Duodenal mucosa (tissue), 2 donors: ENCODE results near the gene UNC5B.
"Not testable (repeated sequence)": the region's sequence is repeated elsewhere in the genome, so short reads cannot be mapped to it uniquely, and the experiment has no call there.

Experiments
- H3K27ac ChIP-seq: one replicate; pipeline ENCODE4 v1.7.0; 2013; ENCODE audit warnings: low read depth, low read length
- H3K27me3 ChIP-seq, 2 donors: one replicate each; pipeline ENCODE4 v1.7.0; 2013; ENCODE audit warnings: low read length in 2 of 2, control low read depth in 1 of 2; ENCODE audit not compliant: insufficient read depth in 2 of 2, control insufficient read depth in 1 of 2
- H3K36me3 ChIP-seq, 2 donors: one replicate each; pipeline ENCODE4 v1.7.0; 2013; ENCODE audit warnings: low read length in 2 of 2, control low read depth in 1 of 2; ENCODE audit not compliant: insufficient read depth in 2 of 2, control insufficient read depth in 1 of 2
- H3K4me1 ChIP-seq, 2 donors: one replicate each; pipeline ENCODE4 v1.7.0; 2013; ENCODE audit warnings: low read length in 2 of 2, control low read depth in 1 of 2; ENCODE audit not compliant: insufficient read depth in 2 of 2, control insufficient read depth in 1 of 2
- H3K4me3 ChIP-seq, 2 donors: one replicate each; pipeline ENCODE4 v1.7.0; 2013; ENCODE audit warnings: low read length in 2 of 2, low read depth in 1 of 2
- H3K9ac ChIP-seq, 2 donors: one replicate each; pipeline ENCODE4 v1.7.0; 2013; ENCODE audit warnings: low read length in 2 of 2, low read depth in 1 of 2
- H3K9me3 ChIP-seq, 2 donors: one replicate each; pipeline ENCODE4 v1.7.0; 2013; ENCODE audit warnings: low read length in 2 of 2, control low read depth in 1 of 2; ENCODE audit not compliant: control insufficient read depth in 1 of 2

The UNC5B gene

GRCh38 chr10:71295641-71296040 is 83.3 kb downstream of the UNC5B start:
- Histone ChIP-seq H3K9me3 (no peaks in the 10 kb centered on the region), H3K27ac (no peak overlapping the region), H3K27me3 (no peaks in the 10 kb centered on the region), H3K36me3 (peaks cover 0 to 8% of the 10 kb centered on the region in 2 donors), H3K9ac (no peak overlapping the region), H3K4me1 (peaks cover under 1 to 5% of the 10 kb centered on the region in 2 donors), H3K4me3 (no peak overlapping the region)

GRCh38 chr10:71296086-71296485 is 83.7 kb downstream of the UNC5B start:
- Histone ChIP-seq H3K36me3 (peaks cover 0 to 8% of the 10 kb centered on the region in 2 donors), H3K27ac (no peak overlapping the region), H3K9me3 (no peaks in the 10 kb centered on the region), H3K4me1 (peaks cover 0 to 5% of the 10 kb centered on the region in 2 donors), H3K4me3 (no peak overlapping the region), H3K27me3 (no peaks in the 10 kb centered on the region), H3K9ac (no peak overlapping the region)

GRCh38 chr10:71296811-71297210 is 84.4 kb downstream of the UNC5B start:
- H3K9ac ChIP-seq, result not testable (repeated sequence)

GRCh38 chr10:71297343-71297742 is 85.0 kb downstream of the UNC5B start:
- Histone ChIP-seq H3K4me3 (no peak overlapping the region), H3K36me3 (peaks cover 0 to 6% of the 10 kb centered on the region in 2 donors), H3K27ac (no peak overlapping the region), H3K9me3 (no peaks in the 10 kb centered on the region), H3K27me3 (no peaks in the 10 kb centered on the region), H3K9ac (no peak overlapping the region), H3K4me1 (peaks cover 0 to 5% of the 10 kb centered on the region in 2 donors)

More at GRCh38 chr10:71296811-71297210, 84.4 kb downstream of the UNC5B start:
- not testable (repeated sequence) for H3K4me1 ChIP-seq, H3K9me3 ChIP-seq, H3K27me3 ChIP-seq, H3K36me3 ChIP-seq, H3K27ac ChIP-seq, H3K4me3 ChIP-seq

GRCh38 chr10:71299071-71299785 is 86.9 kb downstream of the UNC5B start:
- Histone ChIP-seq H3K9ac (no peak overlapping the region), H3K9me3 (no peaks in the 10 kb centered on the region), H3K36me3 (peaks cover 0 to 6% of the 10 kb centered on the region in 2 donors), H3K27ac (no peak overlapping the region), H3K27me3 (peaks cover 0 to 7% of the 10 kb centered on the region in 2 donors), H3K4me1 (peaks cover 0 to 5% of the 10 kb centered on the region in 2 donors), H3K4me3 (no peak overlapping the region)

- Histone ChIP-seq H3K4me3 (no peak overlapping the region), H3K36me3 (peaks cover 0 to 6% of the 10 kb centered on the region in 2 donors), H3K9me3 (no peaks in the 10 kb centered on the region), H3K27me3 (peaks cover 0 to 7% of the 10 kb centered on the region in 2 donors), H3K27ac (no peak overlapping the region), H3K9ac (no peak overlapping the region), H3K4me1 (peaks cover 0 to 5% of the 10 kb centered on the region in 2 donors)
These were observed 88.4 kb downstream of the UNC5B start for GRCh38 chr10:71300555-71301370.

GRCh38 chr10:71301371-71301916 is 89.1 kb downstream of the UNC5B start:
- H3K9ac ChIP-seq, result no peak overlapping the region
- no peak overlapping the region for H3K4me3 ChIP-seq
- H3K9me3 ChIP-seq, result no peaks in the 10 kb centered on the region
- H3K27ac ChIP-seq, result no peak overlapping the region
- peaks cover 0 to 7% of the 10 kb centered on the region in 2 donors for H3K27me3 ChIP-seq
- H3K36me3 ChIP-seq, result peaks cover 0 to 6% of the 10 kb centered on the region in 2 donors
- peaks cover 0 to 5% of the 10 kb centered on the region in 2 donors for H3K4me1 ChIP-seq

GRCh38 chr10:71302451-71302850 is 90.1 kb downstream of the UNC5B start:
- H3K9me3 ChIP-seq, result no peaks in the 10 kb centered on the region
- peaks cover 0 to 6% of the 10 kb centered on the region in 2 donors for H3K36me3 ChIP-seq
- peaks cover 0 to 7% of the 10 kb centered on the region in 2 donors for H3K27me3 ChIP-seq
- H3K27ac ChIP-seq, result no peak overlapping the region
- no peak overlapping the region for H3K4me3 ChIP-seq
- H3K9ac ChIP-seq, result no peak overlapping the region
- peaks cover 0 to 5% of the 10 kb centered on the region in 2 donors for H3K4me1 ChIP-seq

- Histone ChIP-seq H3K27ac (no peak overlapping the region), H3K4me1 (peaks cover 0 to 6% of the 10 kb centered on the region in 2 donors), H3K9ac (no peak overlapping the region), H3K9me3 (no peaks in the 10 kb centered on the region), H3K4me3 (no peak overlapping the region), H3K27me3 (peaks cover 0 to 7% of the 10 kb centered on the region in 2 donors), H3K36me3 (peaks cover 0 to 3% of the 10 kb centered on the region in 2 donors)
These were observed 90.7 kb downstream of the UNC5B start for GRCh38 chr10:71302874-71303568.
